GM12873 (cell line): Measurements from ENCODE around the gene RCC1.

ENCODE experiments used
- CTCF ChIP-seq: IDR thresholded peaks from 2 replicates; pipeline ENCODE4 v1.5.1; 2012; ENCODE audit warnings: low read depth, mild to moderate bottlenecking, moderate library complexity, low read length, control low read depth; ENCODE audit not compliant: insufficient read depth; ENCODE audit errors: missing control alignments

The RCC1 gene

GRCh38 chr1:28517649-28517999 lies 11.8 kb downstream of the RCC1 start:
- no peak for TF ChIP-seq CTCF

GRCh38 chr1:28518000-28518744 lies 12.3 kb downstream of the RCC1 start:
- peak; percentile 89 for TF ChIP-seq CTCF

- no peak for TF ChIP-seq CTCF
Measured at GRCh38 chr1:28518745-28519341, 13.0 kb downstream of the RCC1 start.

GRCh38 chr1:28519946-28520725 lies 14.3 kb downstream of the RCC1 start:
- TF ChIP-seq CTCF: no peak

- TF ChIP-seq CTCF: no peak
Measured at GRCh38 chr1:28521502-28522164, 15.8 kb downstream of the RCC1 start.

- TF ChIP-seq CTCF: no peak
Measured at GRCh38 chr1:28526886-28527285, 21.0 kb downstream of the RCC1 start.

- TF ChIP-seq CTCF: no peak
Measured at GRCh38 chr1:28530456-28530855, 24.6 kb downstream of the RCC1 start.
